Ishikawa (cell line): Measurements from ENCODE around the gene CNTNAP1.

Source experiments
- CEBPB ChIP-seq: IDR thresholded peaks from 2 replicates; pipeline ENCODE4 v1.6.1; 2012
- CREB1 ChIP-seq: IDR thresholded peaks from 2 replicates; pipeline ENCODE4 v1.6.1; 2012; ENCODE audit warnings: low read depth
- EGR1 ChIP-seq: IDR thresholded peaks from 2 replicates; pipeline ENCODE4 v1.6.1; 2012
- EP300 ChIP-seq: IDR thresholded peaks from 2 replicates; pipeline ENCODE4 v1.6.1; 2012; ENCODE audit warnings: borderline replicate concordance
- FOXM1 ChIP-seq: IDR thresholded peaks from 2 replicates; pipeline ENCODE4 v1.6.1; 2012; ENCODE audit warnings: low read depth, borderline replicate concordance
- MAX ChIP-seq: IDR thresholded peaks from 2 replicates; pipeline ENCODE4 v1.6.1; 2012
- NFIC ChIP-seq: IDR thresholded peaks from 2 replicates; pipeline ENCODE4 v1.6.1; 2012
- RAD21 ChIP-seq: IDR thresholded peaks from 2 replicates; pipeline ENCODE4 v1.6.1; 2012; ENCODE audit warnings: low read depth
- TAF1 ChIP-seq: IDR thresholded peaks from 2 replicates; pipeline ENCODE4 v1.6.1; 2012; ENCODE audit warnings: low read depth, mild to moderate bottlenecking
- TCF12 ChIP-seq: IDR thresholded peaks from 2 replicates; pipeline ENCODE4 v1.6.1; 2012; ENCODE audit warnings: low read depth
- TEAD4 ChIP-seq: IDR thresholded peaks from 2 replicates; pipeline ENCODE4 v1.6.1; 2012
- YY1 ChIP-seq: IDR thresholded peaks from 2 replicates; pipeline ENCODE4 v1.6.1; 2012; ENCODE audit warnings: low read depth
- ZBTB7A ChIP-seq: IDR thresholded peaks from 2 replicates; pipeline ENCODE4 v1.6.1; 2012; ENCODE audit warnings: low read depth
- TF ChIP-seq, protein P1 (sequence below): IDR thresholded peaks from 2 replicates; pipeline ENCODE4 v1.6.1; 2012
- TF ChIP-seq, protein P2 (sequence below): IDR thresholded peaks from 2 replicates; pipeline ENCODE4 v1.6.1; 2012; ENCODE audit warnings: low read depth, mild to moderate bottlenecking

Gene CNTNAP1

GRCh38 chr17:42680331-42680808 lies 2.0 kb upstream of the CNTNAP1 start:
- TF ChIP-seq, protein P1, sequence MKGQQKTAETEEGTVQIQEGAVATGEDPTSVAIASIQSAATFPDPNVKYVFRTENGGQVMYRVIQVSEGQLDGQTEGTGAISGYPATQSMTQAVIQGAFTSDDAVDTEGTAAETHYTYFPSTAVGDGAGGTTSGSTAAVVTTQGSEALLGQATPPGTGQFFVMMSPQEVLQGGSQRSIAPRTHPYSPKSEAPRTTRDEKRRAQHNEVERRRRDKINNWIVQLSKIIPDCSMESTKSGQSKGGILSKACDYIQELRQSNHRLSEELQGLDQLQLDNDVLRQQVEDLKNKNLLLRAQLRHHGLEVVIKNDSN = no peak
- no peak for TF ChIP-seq TEAD4
- TF ChIP-seq TAF1 = no peak
- no peak for TF ChIP-seq CREB1
- no peak for TF ChIP-seq RAD21
- TF ChIP-seq ZBTB7A = no peak
- no peak for TF ChIP-seq EGR1
- TF ChIP-seq TCF12 = no peak
- TF ChIP-seq FOXM1 = no peak
- no peak for TF ChIP-seq NFIC
- TF ChIP-seq MAX = no peak
- no peak for TF ChIP-seq CEBPB
- no peak for TF ChIP-seq YY1
- TF ChIP-seq EP300 = no peak
- TF ChIP-seq, protein P2, sequence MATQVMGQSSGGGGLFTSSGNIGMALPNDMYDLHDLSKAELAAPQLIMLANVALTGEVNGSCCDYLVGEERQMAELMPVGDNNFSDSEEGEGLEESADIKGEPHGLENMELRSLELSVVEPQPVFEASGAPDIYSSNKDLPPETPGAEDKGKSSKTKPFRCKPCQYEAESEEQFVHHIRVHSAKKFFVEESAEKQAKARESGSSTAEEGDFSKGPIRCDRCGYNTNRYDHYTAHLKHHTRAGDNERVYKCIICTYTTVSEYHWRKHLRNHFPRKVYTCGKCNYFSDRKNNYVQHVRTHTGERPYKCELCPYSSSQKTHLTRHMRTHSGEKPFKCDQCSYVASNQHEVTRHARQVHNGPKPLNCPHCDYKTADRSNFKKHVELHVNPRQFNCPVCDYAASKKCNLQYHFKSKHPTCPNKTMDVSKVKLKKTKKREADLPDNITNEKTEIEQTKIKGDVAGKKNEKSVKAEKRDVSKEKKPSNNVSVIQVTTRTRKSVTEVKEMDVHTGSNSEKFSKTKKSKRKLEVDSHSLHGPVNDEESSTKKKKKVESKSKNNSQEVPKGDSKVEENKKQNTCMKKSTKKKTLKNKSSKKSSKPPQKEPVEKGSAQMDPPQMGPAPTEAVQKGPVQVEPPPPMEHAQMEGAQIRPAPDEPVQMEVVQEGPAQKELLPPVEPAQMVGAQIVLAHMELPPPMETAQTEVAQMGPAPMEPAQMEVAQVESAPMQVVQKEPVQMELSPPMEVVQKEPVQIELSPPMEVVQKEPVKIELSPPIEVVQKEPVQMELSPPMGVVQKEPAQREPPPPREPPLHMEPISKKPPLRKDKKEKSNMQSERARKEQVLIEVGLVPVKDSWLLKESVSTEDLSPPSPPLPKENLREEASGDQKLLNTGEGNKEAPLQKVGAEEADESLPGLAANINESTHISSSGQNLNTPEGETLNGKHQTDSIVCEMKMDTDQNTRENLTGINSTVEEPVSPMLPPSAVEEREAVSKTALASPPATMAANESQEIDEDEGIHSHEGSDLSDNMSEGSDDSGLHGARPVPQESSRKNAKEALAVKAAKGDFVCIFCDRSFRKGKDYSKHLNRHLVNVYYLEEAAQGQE = no peak

DNA sequence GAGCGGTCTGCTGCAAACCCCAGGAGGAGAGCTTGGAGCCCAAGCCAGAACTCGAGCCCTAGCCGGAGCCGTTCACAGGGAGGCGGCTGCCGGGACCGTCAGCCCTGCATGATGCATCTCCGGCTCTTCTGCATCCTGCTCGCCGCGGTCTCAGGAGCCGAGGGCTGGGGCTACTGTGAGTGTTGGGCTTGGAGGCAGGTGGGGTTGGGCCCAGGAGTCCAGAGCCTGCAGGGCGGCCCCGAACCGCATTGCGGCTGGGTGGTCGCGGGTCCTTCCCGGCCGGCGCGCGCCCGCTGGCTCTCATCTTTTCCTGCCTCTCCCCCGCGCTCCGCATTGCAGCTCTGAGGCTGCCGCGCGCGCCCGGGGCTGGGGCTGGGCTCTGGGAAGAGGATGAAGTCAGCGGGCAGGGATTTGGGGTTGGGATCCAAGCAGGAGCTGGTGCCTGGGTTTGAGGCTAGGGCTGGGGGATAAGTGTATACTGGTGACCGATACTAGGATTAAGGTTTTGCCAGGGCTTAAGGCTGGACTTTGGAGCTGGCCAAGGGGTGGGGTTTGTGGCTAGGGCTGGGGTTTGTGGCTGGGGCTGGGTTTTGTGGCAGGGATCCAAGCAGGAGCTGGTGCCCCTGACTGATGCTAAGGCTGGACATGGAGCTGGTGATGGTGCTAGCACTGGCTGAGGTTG lies 532 bp downstream of the CNTNAP1 start:
- no peak for TF ChIP-seq YY1
- TF ChIP-seq CREB1 = no peak
- no peak for TF ChIP-seq TCF12
- no peak for TF ChIP-seq TEAD4
- TF ChIP-seq, protein P1 = no peak
- no peak for TF ChIP-seq RAD21
- TF ChIP-seq CEBPB = no peak
- no peak for TF ChIP-seq EP300
- TF ChIP-seq FOXM1 = no peak
- TF ChIP-seq NFIC = no peak
- TF ChIP-seq TAF1 = no peak
- no peak; the same call in 1 of the 2 replicates for TF ChIP-seq MAX

- TF ChIP-seq FOXM1 (no peak), EP300 (no peak), CEBPB (no peak), MAX (no peak), TEAD4 (no peak), NFIC (no peak), YY1 (no peak), EGR1 (no peak), ZBTB7A (no peak), TCF12 (no peak)
These were observed 1.2 kb downstream of the CNTNAP1 start for GRCh38 chr17:42683407-42684034.

DNA sequence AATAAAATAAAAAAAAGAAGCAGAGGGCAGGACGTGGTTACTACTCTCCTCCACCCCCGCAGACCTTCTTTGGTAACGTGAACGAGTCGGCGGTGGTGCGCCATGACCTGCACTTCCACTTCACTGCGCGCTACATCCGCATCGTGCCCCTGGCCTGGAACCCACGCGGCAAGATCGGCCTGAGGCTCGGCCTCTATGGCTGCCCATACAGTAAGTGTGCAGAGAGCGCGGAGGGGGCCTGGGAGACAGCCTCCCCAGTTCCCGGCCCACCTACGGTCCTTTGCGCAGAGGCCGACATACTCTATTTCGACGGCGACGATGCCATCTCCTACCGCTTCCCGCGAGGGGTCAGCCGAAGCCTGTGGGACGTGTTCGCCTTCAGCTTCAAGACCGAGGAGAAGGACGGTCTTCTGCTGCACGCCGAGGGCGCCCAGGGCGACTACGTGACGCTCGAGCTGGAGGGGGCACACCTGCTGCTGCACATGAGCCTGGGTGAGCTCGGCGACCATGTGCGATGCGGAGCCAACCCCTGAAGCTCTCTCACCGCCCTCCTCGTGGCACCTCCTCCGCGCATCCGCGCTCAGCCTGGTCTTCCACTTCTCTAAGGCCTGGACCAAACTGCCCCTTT lies 2.7 kb downstream of the CNTNAP1 start:
- TF ChIP-seq CEBPB = no peak
- no peak for TF ChIP-seq TCF12
- no peak for TF ChIP-seq EP300
- no peak for TF ChIP-seq CREB1
- TF ChIP-seq MAX = no peak
- TF ChIP-seq RAD21 = no peak
- TF ChIP-seq ZBTB7A = no peak
- TF ChIP-seq FOXM1 = no peak
- TF ChIP-seq TAF1 = no peak
- TF ChIP-seq EGR1 = no peak
- TF ChIP-seq NFIC = no peak
- TF ChIP-seq, protein P1 = no peak
- no peak for TF ChIP-seq TEAD4
- no peak for TF ChIP-seq YY1
- TF ChIP-seq, protein P2 = no peak
